ENCODE measurements around the gene CAPN8.

The CAPN8 gene

GRCh38 chr1:223512057-223512456 lies 153.4 kb downstream of the CAPN8 start:
- Histone ChIP-seq H3K79me1 (replicated peaks; ENCODE audit: low read length, poor library complexity, severe bottlenecking) (no peaks in the 10 kb centered on the region), H3K27ac (ENCODE audit: low read length, poor library complexity, severe bottlenecking) (no peak overlapping the region), H2BK12ac (ENCODE audit: low read length in 2 of 2) (no peak overlapping the region), H4K91ac (ENCODE audit: low read length) (no peak overlapping the region), H2BK5ac (ENCODE audit: low read depth, low read length, poor library complexity, severe bottlenecking) (no peak overlapping the region), H2AK5ac (ENCODE audit: low read length, severe bottlenecking) (no peak overlapping the region), H3K23ac (ENCODE audit: low read length in 2 of 2) (no peak overlapping the region), H3K36me3 (ENCODE audit: control insufficient read depth in 1 of 2, insufficient read depth in 2 of 2, low read depth in 1 of 2, low read length in 2 of 2) (no peaks in the 10 kb centered on the region), H3K14ac (ENCODE audit: low read length in 2 of 2) (no peak overlapping the region), H4K8ac (ENCODE audit: low read length) (no peak overlapping the region), H3K4me1 (ENCODE audit: control insufficient read depth, insufficient read depth, low read depth, low read length) (no peaks in the 10 kb centered on the region), H3K4ac (ENCODE audit: low read depth in 1 of 2, low read length in 2 of 2) (no peak overlapping the region), H2AFZ (ENCODE audit: low read depth, low read length) (no peak overlapping the region), H2BK15ac (ENCODE audit: low read depth, poor library complexity, severe bottlenecking) (no peak overlapping the region), H2BK120ac (ENCODE audit: low read depth, low read length) (no peak overlapping the region), H3K27me3 (ENCODE audit: control insufficient read depth in 1 of 2, insufficient read depth in 1 of 2, low read length in 2 of 2) (peaks cover 26 to 56% of the 10 kb centered on the region in 2 experiments), H3K4me2 (ENCODE audit: low read length, poor library complexity, severe bottlenecking) (no peak overlapping the region), H3K9ac (ENCODE audit: low read length) (no peak overlapping the region), H3K9me3 (ENCODE audit: control insufficient read depth, low read length) (no peaks in the 10 kb centered on the region), H3K4me3 (ENCODE audit: insufficient read depth in 1 of 2, low read depth in 1 of 2, low read length in 2 of 2) (no peak overlapping the region), H3K18ac (ENCODE audit: low read depth in 1 of 2, low read length in 2 of 2) (no peak overlapping the region)
- 84% methylated on average over 6 of the region's 6 CpGs for WGBS
- no peak for DNase-seq

- 72% methylated on average over 7 of the region's 7 CpGs for WGBS
- H3K14ac ChIP-seq (ENCODE audit: low read length in 2 of 2): no peak overlapping the region
- no peak overlapping the region for H3K23ac ChIP-seq (ENCODE audit: low read length in 2 of 2)
- H2BK12ac ChIP-seq (ENCODE audit: low read length in 2 of 2): no peak overlapping the region
- H3K18ac ChIP-seq (ENCODE audit: low read depth in 1 of 2, low read length in 2 of 2): no peak overlapping the region
- H2BK5ac ChIP-seq (ENCODE audit: low read depth, low read length, poor library complexity, severe bottlenecking): no peak overlapping the region
- no peak overlapping the region for H2AK5ac ChIP-seq (ENCODE audit: low read length, severe bottlenecking)
- H2BK15ac ChIP-seq (ENCODE audit: low read depth, poor library complexity, severe bottlenecking): no peak overlapping the region
- H3K27ac ChIP-seq (ENCODE audit: low read length, poor library complexity, severe bottlenecking): no peak overlapping the region
- H4K91ac ChIP-seq (ENCODE audit: low read length): no peak overlapping the region
- H3K4me3 ChIP-seq (ENCODE audit: insufficient read depth in 1 of 2, low read depth in 1 of 2, low read length in 2 of 2): no peak overlapping the region
- no peaks in the 10 kb centered on the region for H3K79me1 ChIP-seq (replicated peaks; ENCODE audit: low read length, poor library complexity, severe bottlenecking)
- H3K4ac ChIP-seq (ENCODE audit: low read depth in 1 of 2, low read length in 2 of 2): no peak overlapping the region
- H2BK120ac ChIP-seq (ENCODE audit: low read depth, low read length): no peak overlapping the region
- no peaks in the 10 kb centered on the region for H3K9me3 ChIP-seq (ENCODE audit: control insufficient read depth, low read length)
- H4K8ac ChIP-seq (ENCODE audit: low read length): no peak overlapping the region
- H3K36me3 ChIP-seq (ENCODE audit: control insufficient read depth in 1 of 2, insufficient read depth in 2 of 2, low read depth in 1 of 2, low read length in 2 of 2): no peaks in the 10 kb centered on the region
- no peak overlapping the region for H2AFZ ChIP-seq (ENCODE audit: low read depth, low read length)
- DNase-seq: no peak
- peaks cover 6 to 26% of the 10 kb centered on the region in 2 experiments for H3K27me3 ChIP-seq (ENCODE audit: control insufficient read depth in 1 of 2, insufficient read depth in 1 of 2, low read length in 2 of 2)
- no peak overlapping the region for H3K4me2 ChIP-seq (ENCODE audit: low read length, poor library complexity, severe bottlenecking)
- H3K4me1 ChIP-seq (ENCODE audit: control insufficient read depth, insufficient read depth, low read depth, low read length): no peaks in the 10 kb centered on the region
- no peak overlapping the region for H3K9ac ChIP-seq (ENCODE audit: low read length)
These were observed 156.7 kb downstream of the CAPN8 start for GRCh38 chr1:223508796-223509195.

GRCh38 chr1:223504741-223505140 lies 160.8 kb downstream of the CAPN8 start:
- Histone ChIP-seq H2AFZ (ENCODE audit: low read depth, low read length) (no peak overlapping the region), H3K36me3 (ENCODE audit: control insufficient read depth in 1 of 2, insufficient read depth in 2 of 2, low read depth in 1 of 2, low read length in 2 of 2) (no peaks in the 10 kb centered on the region), H2BK15ac (ENCODE audit: low read depth, poor library complexity, severe bottlenecking) (no peak overlapping the region), H3K4me2 (ENCODE audit: low read length, poor library complexity, severe bottlenecking) (no peak overlapping the region), H3K18ac (ENCODE audit: low read depth in 1 of 2, low read length in 2 of 2) (no peak overlapping the region), H3K79me1 (replicated peaks; ENCODE audit: low read length, poor library complexity, severe bottlenecking) (no peaks in the 10 kb centered on the region), H4K91ac (ENCODE audit: low read length) (no peak overlapping the region), H3K4me3 (ENCODE audit: insufficient read depth in 1 of 2, low read depth in 1 of 2, low read length in 2 of 2) (no peak overlapping the region), H2BK12ac (ENCODE audit: low read length in 2 of 2) (no peak overlapping the region), H3K27ac (ENCODE audit: low read length, poor library complexity, severe bottlenecking) (no peak overlapping the region), H3K4ac (ENCODE audit: low read depth in 1 of 2, low read length in 2 of 2) (no peak overlapping the region), H3K14ac (ENCODE audit: low read length in 2 of 2) (no peak overlapping the region), H4K8ac (ENCODE audit: low read length) (no peak overlapping the region), H3K27me3 (ENCODE audit: control insufficient read depth in 1 of 2, insufficient read depth in 1 of 2, low read length in 2 of 2) (peaks cover 0 to 9% of the 10 kb centered on the region in 2 experiments), H3K4me1 (ENCODE audit: control insufficient read depth, insufficient read depth, low read depth, low read length) (peaks cover 12% of the 10 kb centered on the region), H3K9ac (ENCODE audit: low read length) (no peak overlapping the region), H3K23ac (ENCODE audit: low read length in 2 of 2) (no peak overlapping the region), H3K9me3 (ENCODE audit: control insufficient read depth, low read length) (no peaks in the 10 kb centered on the region), H2BK5ac (ENCODE audit: low read depth, low read length, poor library complexity, severe bottlenecking) (no peak overlapping the region), H2BK120ac (ENCODE audit: low read depth, low read length) (no peak overlapping the region), H2AK5ac (ENCODE audit: low read length, severe bottlenecking) (no peak overlapping the region)
- 57% methylated on average over 4 of the region's 4 CpGs for WGBS
- no peak for DNase-seq

GRCh38 chr1:223503348-223503747 lies 162.2 kb downstream of the CAPN8 start:
- Histone ChIP-seq H3K9me3 (ENCODE audit: control insufficient read depth, low read length) (no peaks in the 10 kb centered on the region), H2BK120ac (ENCODE audit: low read depth, low read length) (no peak overlapping the region), H2BK5ac (ENCODE audit: low read depth, low read length, poor library complexity, severe bottlenecking) (no peak overlapping the region), H2AK5ac (ENCODE audit: low read length, severe bottlenecking) (no peak overlapping the region), H3K4me2 (ENCODE audit: low read length, poor library complexity, severe bottlenecking) (no peak overlapping the region), H2AFZ (ENCODE audit: low read depth, low read length) (no peak overlapping the region), H3K36me3 (ENCODE audit: control insufficient read depth in 1 of 2, insufficient read depth in 2 of 2, low read depth in 1 of 2, low read length in 2 of 2) (no peaks in the 10 kb centered on the region), H3K27me3 (ENCODE audit: control insufficient read depth in 1 of 2, insufficient read depth in 1 of 2, low read length in 2 of 2) (no peaks in the 10 kb centered on the region), H2BK12ac (ENCODE audit: low read length in 2 of 2) (no peak overlapping the region), H4K8ac (ENCODE audit: low read length) (no peak overlapping the region), H3K27ac (ENCODE audit: low read length, poor library complexity, severe bottlenecking) (no peak overlapping the region), H3K18ac (ENCODE audit: low read depth in 1 of 2, low read length in 2 of 2) (no peak overlapping the region), H3K9ac (ENCODE audit: low read length) (no peak overlapping the region), H3K4ac (ENCODE audit: low read depth in 1 of 2, low read length in 2 of 2) (no peak overlapping the region), H2BK15ac (ENCODE audit: low read depth, poor library complexity, severe bottlenecking) (no peak overlapping the region), H3K4me1 (ENCODE audit: control insufficient read depth, insufficient read depth, low read depth, low read length) (peaks cover 12% of the 10 kb centered on the region), H3K4me3 (ENCODE audit: insufficient read depth in 1 of 2, low read depth in 1 of 2, low read length in 2 of 2) (no peak overlapping the region), H3K23ac (ENCODE audit: low read length in 2 of 2) (no peak overlapping the region), H3K14ac (ENCODE audit: low read length in 2 of 2) (no peak overlapping the region), H3K79me1 (replicated peaks; ENCODE audit: low read length, poor library complexity, severe bottlenecking) (no peaks in the 10 kb centered on the region), H4K91ac (ENCODE audit: low read length) (no peak overlapping the region)
- DNase-seq: no peak
- 94% methylated on average over 2 of the region's 4 CpGs for WGBS

All from mesenchymal stem cell (in vitro differentiated cells and primary cell).